Measurements from ENCODE around the gene EFNB1.

DNA sequence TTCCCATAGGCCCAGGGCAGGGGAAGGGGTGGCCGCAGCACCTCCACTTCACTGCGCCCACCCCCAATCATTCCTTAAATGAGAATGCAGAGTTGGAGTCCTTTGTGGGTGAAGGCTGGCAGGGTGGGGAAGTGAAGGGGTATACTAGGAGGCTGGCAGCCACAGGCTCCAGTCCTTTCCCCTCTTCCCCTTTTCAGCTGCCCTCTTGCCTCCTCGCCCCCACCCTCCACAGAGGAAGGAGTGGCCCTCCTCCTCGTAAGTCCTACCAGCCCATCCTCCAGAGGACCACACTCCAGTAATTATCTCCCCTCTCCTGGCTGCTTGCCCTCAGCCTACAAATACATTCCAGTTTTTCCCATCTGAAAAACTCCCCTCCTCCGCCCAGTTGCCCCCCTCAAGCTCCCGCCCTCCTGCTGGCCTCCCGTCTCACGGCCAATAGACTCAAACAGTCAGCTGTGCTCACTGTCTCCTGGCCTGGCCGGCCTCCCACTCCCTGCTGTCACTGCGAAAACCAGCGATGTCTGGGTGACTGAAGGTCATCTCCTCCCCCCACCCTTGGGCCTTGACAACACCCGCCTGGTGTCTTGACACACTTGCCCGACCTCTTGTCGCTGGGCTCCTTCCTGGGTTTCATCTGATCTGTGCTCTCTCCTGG lies 38.8 kb downstream of the EFNB1 start:
- no peak for TF ChIP-seq SP1 (IDR thresholded peaks at IDR 0.05)
- no peak for TF ChIP-seq FOXM1 (IDR thresholded peaks at IDR 0.05; ENCODE audit: borderline replicate concordance)
- TF ChIP-seq ZNF384 (IDR thresholded peaks at IDR 0.05): no peak
- no peak for TF ChIP-seq FOXA1 (IDR thresholded peaks at IDR 0.05)
- TF ChIP-seq NFRKB (IDR thresholded peaks at IDR 0.05): no peak
- no peak for TF ChIP-seq TARDBP (IDR thresholded peaks at IDR 0.05)
- TF ChIP-seq BHLHE40 (IDR thresholded peaks at IDR 0.05; ENCODE audit: borderline replicate concordance): no peak
- TF ChIP-seq ELF4 (IDR thresholded peaks at IDR 0.05): no peak
- TF ChIP-seq, protein P1, sequence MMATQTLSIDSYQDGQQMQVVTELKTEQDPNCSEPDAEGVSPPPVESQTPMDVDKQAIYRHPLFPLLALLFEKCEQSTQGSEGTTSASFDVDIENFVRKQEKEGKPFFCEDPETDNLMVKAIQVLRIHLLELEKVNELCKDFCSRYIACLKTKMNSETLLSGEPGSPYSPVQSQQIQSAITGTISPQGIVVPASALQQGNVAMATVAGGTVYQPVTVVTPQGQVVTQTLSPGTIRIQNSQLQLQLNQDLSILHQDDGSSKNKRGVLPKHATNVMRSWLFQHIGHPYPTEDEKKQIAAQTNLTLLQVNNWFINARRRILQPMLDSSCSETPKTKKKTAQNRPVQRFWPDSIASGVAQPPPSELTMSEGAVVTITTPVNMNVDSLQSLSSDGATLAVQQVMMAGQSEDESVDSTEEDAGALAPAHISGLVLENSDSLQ (IDR thresholded peaks at IDR 0.05): no peak
- TF ChIP-seq FOXK2 (IDR thresholded peaks at IDR 0.05): no peak
- no peak for TF ChIP-seq ARNT (IDR thresholded peaks at IDR 0.05)
- no peak for TF ChIP-seq CTBP1 (IDR thresholded peaks at IDR 0.05; ENCODE audit: borderline replicate concordance)
- no peak for TF ChIP-seq L3MBTL2 (conservative IDR thresholded peaks at IDR 0.05)

Data from HEK293T (cell line).